Esophagus squamous epithelium (tissue), 5 donors: ENCODE data around the gene CCDC40. TPM values are rescaled to one million over a fixed set of nuclear protein-coding genes. Genes with fewer than 3 reads are reported as not detected.

Experiments used
- DNase-seq: peaks from one replicate; lab custom pipeline; 2025; lab: John Stamatoyannopoulos, UW
- H3K27ac ChIP-seq, 4 donors: fragments of 200-600 bp; sonication (generic); one replicate each; pipeline ENCODE4 v1.5.1; 2016 to 2019; ENCODE audit warnings: mild to moderate bottlenecking in 1 of 4
- H3K27me3 ChIP-seq, 4 donors: fragments of 200-600 bp; sonication (generic); 1 replicate in 3 of 4; 2 replicates in 1 of 4; pipeline versions ENCODE4 v1.5.1 to v1.6.0; 2017 to 2021; ENCODE audit warnings: antibody characterized with exemption in 1 of 4
- H3K36me3 ChIP-seq, 3 donors: fragments of 200-600 bp; sonication (generic); one replicate each; pipeline ENCODE4 v1.5.1; 2016 to 2019
- H3K4me1 ChIP-seq, 3 donors: fragments of 200-600 bp; sonication (generic); one replicate each; pipeline ENCODE4 v1.5.1; 2017 to 2019
- H3K4me3 ChIP-seq, 4 donors: fragments of 200-600 bp; sonication (generic); 1 replicate in 3 of 4; 2 replicates in 1 of 4; pipeline ENCODE4 v1.5.1; 2016 to 2019; ENCODE audit warnings: mild to moderate bottlenecking in 2 of 4, moderate library complexity in 1 of 4
- H3K9me3 ChIP-seq, 3 donors: fragments of 200-600 bp; sonication (generic); one replicate each; pipeline ENCODE4 v1.5.1; 2016 to 2019
- POLR2A ChIP-seq, 4 donors: fragments of 450-650 bp; IDR thresholded peaks; one replicate each; pipeline ENCODE4 v1.6.1; 2017; ENCODE audit warnings: antibody characterized with exemption in 4 of 4, mild to moderate bottlenecking in 4 of 4, moderate library complexity in 3 of 4
- WGBS, 2 donors: methylation state at CpG; one replicate each; pipeline ENCODE4 v1.1.5; 2018; 5-methylcytosine and 5-hydroxymethylcytosine counted together
- intact Hi-C: fragments of 100-400 bp; cut with DNase I; formaldehyde crosslinking; loops from one replicate; pipeline ENCODE4 v1.15.0; 2022
- total RNA-seq, 4 donors: library from RNA; depleted of rRNA; stranded (reverse); fragments of >200 nt; gene quantifications; one replicate each; pipeline ENCODE4 v1.1.0, GENCODE V29; 2016
- TF ChIP-seq, protein P1 (sequence below), 6 experiments: fragments of 450-650 bp in 4 of 6; fragments of 200-600 bp in 2 of 6; sonication (generic) in 2 of 6; IDR thresholded peaks; one replicate each; pipeline ENCODE4 v1.5.1; 2016 to 2019; ENCODE audit warnings: antibody characterized with exemption in 6 of 6, mild to moderate bottlenecking in 4 of 6, moderate library complexity in 4 of 6
- donor health status: DM: yes; HTN: yes; CAD: no.

Gene CCDC40
- total RNA-seq, 4 donors from 2014 or later = 0.32 to 3.9 (median 2.1) TPM

DNA sequence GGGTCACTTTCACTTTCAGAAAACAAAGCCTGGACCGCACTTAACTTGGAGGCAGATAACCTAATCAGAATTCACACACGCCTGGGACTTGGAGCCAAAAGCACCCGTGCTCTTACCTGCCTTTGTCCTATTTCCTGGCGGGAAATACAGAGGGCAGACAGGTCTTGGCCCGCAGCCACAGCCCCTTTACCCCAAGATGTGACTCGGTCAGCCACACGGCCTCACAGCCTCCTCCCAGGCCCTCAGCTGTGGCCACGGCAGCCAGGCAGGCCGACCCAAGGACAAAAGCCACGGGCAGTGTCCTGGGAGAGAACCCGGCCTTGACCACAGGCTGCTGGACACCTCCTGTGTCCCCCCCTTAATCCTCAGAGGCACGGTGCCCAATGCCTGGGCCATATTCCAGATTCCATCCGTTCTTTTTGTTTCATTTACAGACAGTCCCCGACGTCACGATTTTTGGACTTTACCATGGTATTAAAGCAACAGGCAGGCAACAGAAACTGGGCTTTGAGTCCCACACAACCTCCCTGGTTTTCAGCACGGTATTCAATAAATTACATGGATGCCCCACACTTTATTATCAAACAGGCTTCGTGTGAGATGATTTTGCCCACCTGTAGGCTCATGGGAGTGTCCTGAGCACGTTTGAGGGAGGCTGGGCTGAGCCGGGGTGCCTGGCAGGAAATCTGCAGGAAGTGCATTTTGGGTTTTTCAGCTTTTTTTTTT lies 34.8 kb downstream of the CCDC40 start:
- peaks cover 0 to under 1% (median 0%) of the 10 kb centered on the region in 4 donors for H3K27me3 ChIP-seq
- peak overlapping the region in 3 of 4 donors; percentile 35 to 58 (median 35) for H3K4me3 ChIP-seq
- intact Hi-C loops = no loop called here
- H3K27ac ChIP-seq = peak overlapping the region; percentile 61 to 95 (median 84)
- no peaks in the 10 kb centered on the region for H3K36me3 ChIP-seq
- no peaks in the 10 kb centered on the region for H3K9me3 ChIP-seq
- no peak for TF ChIP-seq POLR2A (IDR thresholded peaks at IDR 0.05)
- TF ChIP-seq, protein P1, sequence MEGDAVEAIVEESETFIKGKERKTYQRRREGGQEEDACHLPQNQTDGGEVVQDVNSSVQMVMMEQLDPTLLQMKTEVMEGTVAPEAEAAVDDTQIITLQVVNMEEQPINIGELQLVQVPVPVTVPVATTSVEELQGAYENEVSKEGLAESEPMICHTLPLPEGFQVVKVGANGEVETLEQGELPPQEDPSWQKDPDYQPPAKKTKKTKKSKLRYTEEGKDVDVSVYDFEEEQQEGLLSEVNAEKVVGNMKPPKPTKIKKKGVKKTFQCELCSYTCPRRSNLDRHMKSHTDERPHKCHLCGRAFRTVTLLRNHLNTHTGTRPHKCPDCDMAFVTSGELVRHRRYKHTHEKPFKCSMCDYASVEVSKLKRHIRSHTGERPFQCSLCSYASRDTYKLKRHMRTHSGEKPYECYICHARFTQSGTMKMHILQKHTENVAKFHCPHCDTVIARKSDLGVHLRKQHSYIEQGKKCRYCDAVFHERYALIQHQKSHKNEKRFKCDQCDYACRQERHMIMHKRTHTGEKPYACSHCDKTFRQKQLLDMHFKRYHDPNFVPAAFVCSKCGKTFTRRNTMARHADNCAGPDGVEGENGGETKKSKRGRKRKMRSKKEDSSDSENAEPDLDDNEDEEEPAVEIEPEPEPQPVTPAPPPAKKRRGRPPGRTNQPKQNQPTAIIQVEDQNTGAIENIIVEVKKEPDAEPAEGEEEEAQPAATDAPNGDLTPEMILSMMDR (IDR thresholded peaks at IDR 0.05) = no peak
- no peak for DNase-seq
- 17 to 26% methylated on average over 11 to 16 of the region's 20 CpGs for WGBS, 2 donors
- H3K4me1 ChIP-seq = peaks cover 13 to 43% (median 16%) of the 10 kb centered on the region in 3 donors

DNA sequence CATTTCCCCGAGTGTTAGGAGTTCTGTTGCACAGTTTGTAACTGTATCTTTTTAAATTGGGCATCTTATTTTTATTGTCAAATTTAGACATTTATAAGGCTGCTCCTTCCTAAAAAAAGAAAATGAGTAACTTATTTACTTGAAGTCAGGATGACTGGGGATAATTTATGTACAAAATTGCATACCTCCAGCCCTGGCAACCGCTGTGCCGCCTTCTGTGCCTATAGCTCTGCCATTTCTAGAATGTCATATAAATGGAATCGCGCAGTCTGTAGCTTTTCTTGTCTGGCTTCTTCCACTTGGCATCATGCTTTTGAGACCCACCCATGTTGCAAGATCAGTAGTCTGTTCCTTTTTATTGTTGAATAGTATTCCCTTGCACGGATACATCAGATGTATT lies 36.0 kb downstream of the CCDC40 start:
- no peak for DNase-seq
- Histone ChIP-seq H3K4me3 (no peak overlapping the region), H3K4me1 (peaks cover 13 to 42% (median 16%) of the 10 kb centered on the region in 3 donors), H3K9me3 (no peaks in the 10 kb centered on the region), H3K27me3 (no peaks in the 10 kb centered on the region), H3K27ac (no peak overlapping the region), H3K36me3 (no peaks in the 10 kb centered on the region)
- 88 to 93% methylated on average over 6 of the region's 6 CpGs for WGBS, 2 donors
- intact Hi-C loops = no loop called here
- TF ChIP-seq POLR2A (IDR thresholded peaks at IDR 0.05) = no peak
- TF ChIP-seq, protein P1 (IDR thresholded peaks at IDR 0.05) = no peak

DNA sequence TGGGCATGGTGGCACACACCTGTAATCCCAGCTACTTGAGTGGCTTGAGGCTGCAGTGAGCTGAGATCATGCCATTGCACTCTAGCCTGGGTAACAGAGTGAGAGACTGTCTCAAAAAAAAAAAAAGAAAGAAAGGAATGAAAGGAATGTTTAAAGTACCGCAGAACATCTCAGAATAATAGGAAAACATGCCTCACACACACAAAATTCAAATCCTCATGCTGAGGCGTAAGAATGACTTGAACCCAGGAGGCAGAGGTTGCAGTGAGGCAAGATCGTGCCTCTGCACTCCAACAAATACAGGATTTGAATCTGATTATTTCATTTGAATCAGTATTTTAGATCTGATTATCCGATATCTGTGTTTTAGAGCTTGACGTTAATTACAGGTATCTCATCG lies 43.6 kb downstream of the CCDC40 start:
- intact Hi-C loops = no loop called here
- 77 to 90% methylated on average over 6 of the region's 6 CpGs for WGBS, 2 donors
- Histone ChIP-seq H3K4me3 (no peak overlapping the region), H3K9me3 (no peaks in the 10 kb centered on the region), H3K4me1 (peaks cover 0 to 9% (median 8%) of the 10 kb centered on the region in 3 donors), H3K36me3 (no peaks in the 10 kb centered on the region), H3K27me3 (no peaks in the 10 kb centered on the region), H3K27ac (no peak overlapping the region)
- TF ChIP-seq POLR2A (IDR thresholded peaks at IDR 0.05) = no peak
- TF ChIP-seq, protein P1 (IDR thresholded peaks at IDR 0.05) = no peak
- no peak for DNase-seq

DNA sequence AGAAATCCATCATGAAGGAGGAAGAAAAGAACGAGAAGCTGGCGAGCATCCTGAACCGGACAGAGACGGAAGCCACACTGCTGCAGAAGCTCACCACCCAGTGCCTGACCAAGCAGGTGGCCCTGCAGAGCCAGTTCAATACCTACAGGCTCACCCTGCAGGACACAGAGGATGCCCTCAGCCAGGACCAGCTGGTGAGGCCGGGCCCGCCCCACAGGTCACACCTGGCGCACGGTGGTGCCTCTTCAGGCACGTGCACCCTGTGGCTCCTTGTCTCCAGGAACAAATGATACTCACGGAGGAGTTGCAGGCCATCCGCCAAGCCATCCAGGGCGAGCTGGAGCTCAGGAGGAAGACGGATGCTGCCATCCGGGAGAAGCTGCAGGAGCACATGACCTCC lies 45.2 kb downstream of the CCDC40 start:
- intact Hi-C loops = no loop called here
- Histone ChIP-seq H3K36me3 (no peaks in the 10 kb centered on the region), H3K4me1 (peaks cover 0 to 9% (median 8%) of the 10 kb centered on the region in 3 donors), H3K27ac (no peak overlapping the region), H3K4me3 (no peak overlapping the region), H3K27me3 (no peaks in the 10 kb centered on the region), H3K9me3 (no peaks in the 10 kb centered on the region)
- TF ChIP-seq, protein P1 (IDR thresholded peaks at IDR 0.05) = no peak
- TF ChIP-seq POLR2A (IDR thresholded peaks at IDR 0.05) = no peak
- WGBS, 2 donors = 85 to 94% methylated on average over 5 to 8 of the region's 14 CpGs
- DNase-seq = no peak

DNA sequence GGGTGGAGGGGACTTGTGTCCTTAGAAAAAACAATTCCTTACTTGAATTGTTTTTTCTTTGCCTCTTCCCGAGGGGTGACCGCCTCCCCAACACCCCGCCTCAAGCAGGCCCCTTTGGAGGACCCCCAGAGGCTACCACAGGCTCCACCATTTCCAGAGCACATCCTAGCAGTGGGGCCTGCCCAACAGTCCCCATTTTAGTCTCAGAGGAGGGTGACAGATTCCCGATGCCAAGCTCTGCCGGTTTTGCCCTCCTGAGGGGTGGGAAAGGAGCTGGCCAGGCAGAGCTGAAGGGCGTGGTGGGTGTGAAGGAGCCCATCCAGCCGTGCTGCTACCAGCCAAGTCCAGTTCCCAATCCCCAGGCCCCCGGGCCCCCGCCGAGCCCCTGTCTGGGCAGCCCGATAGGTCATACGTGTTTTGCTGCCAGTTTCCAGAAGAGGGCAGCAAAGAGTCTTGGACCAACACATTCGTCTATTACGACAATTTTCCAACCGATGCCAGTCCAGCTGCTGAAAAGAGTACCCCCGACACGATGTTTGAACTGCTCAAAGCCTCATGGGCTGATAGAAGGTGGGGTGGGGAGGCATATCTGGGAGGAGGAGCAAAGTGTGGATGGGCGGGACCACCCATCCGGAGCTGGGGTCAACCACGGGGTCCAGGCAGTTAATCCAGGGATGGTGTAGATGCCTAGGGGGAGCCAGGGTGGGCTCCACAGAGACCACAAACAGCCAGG lies 46.1 kb downstream of the CCDC40 start:
- Histone ChIP-seq H3K27ac (no peak overlapping the region), H3K4me1 (peaks cover 0 to 9% (median 8%) of the 10 kb centered on the region in 3 donors), H3K9me3 (no peaks in the 10 kb centered on the region), H3K4me3 (peak overlapping the region in 1 of 4 donors; percentile 54), H3K27me3 (no peaks in the 10 kb centered on the region), H3K36me3 (no peaks in the 10 kb centered on the region)
- WGBS, 2 donors = 25 to 29% methylated on average over 10 to 12 of the region's 20 CpGs
- DNase-seq = no peak
- no peak for TF ChIP-seq POLR2A (IDR thresholded peaks at IDR 0.05)
- TF ChIP-seq, protein P1 (IDR thresholded peaks at IDR 0.05) = peak; percentile 45 to 85 (median 68)
- intact Hi-C loops = no loop called here
